HS-27A (cell line): ENCODE results near the gene HRCT1.

Experiments used
- DNase-seq: peaks from one replicate; pipeline ENCODE4 v3.0.0-alpha.2; 2012; ENCODE audit warnings: low read depth, missing footprints

Gene HRCT1

DNA sequence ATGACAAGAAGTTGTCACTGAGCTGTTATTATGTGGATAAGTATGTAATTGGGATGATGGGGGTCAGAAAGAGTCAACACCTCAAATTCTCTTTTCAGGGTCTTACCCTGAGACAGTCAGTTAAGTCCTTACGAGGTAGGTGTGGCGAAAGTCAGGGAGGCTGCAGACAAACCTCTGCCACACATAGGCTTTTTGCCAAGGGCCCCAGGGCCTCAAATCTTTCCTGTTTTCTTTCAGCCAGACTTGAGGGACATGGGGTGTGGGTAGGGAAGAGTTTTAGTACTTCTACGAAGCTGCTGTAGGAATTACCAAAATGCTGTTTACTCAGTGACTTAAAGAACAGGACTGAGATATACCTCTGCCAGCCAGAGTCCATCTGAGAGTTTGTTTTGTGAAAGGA is 38.2 kb downstream of the HRCT1 start:
- DNase-seq: no peak

- no peak for DNase-seq
Observed at GRCh38 chr9:35944841-35945240, 38.8 kb downstream of the HRCT1 start.

GRCh38 chr9:35945341-35946018 is 39.5 kb downstream of the HRCT1 start:
- peak; percentile 86 for DNase-seq

DNA sequence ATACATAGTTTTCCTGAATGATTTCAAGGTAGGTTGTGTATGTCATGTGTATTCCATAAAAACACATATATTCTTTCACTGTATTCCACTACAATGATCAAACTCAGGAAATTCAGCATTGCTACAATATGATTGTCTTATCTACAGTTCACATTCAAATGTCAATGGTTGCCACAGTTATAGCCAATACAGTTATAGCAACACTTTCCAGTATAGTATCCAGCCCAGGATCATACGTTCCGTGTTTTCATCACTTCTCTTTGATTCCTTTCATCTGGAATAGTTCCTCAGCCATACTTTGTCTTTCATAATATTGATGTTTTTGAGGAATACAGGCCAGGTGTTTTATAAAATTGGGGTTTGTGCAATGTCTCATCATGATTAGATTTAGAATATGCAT is 42.4 kb downstream of the HRCT1 start:
- no peak for DNase-seq

DNA sequence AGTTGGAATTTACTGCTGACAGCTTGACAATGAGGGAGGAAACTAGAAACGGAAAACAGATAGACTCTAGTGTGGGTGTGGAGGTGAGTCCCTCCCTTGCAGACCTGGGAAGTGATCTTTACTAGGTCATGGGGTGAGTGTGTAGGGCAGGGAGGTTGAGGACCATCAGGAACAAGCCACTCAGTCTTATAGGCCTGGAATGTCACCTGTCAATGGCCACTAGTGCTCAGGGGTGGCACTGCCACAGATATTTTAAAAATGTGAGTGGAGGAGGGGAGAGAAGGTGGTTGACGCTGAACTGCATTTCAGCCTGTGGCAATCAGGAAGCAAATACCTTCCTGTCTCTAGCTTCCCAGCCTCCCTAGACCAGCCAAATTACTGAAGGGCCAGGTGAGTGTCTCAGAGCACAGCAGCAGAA is 42.9 kb downstream of the HRCT1 start:
- DNase-seq: no peak

- DNase-seq: peak; percentile 78
Observed at GRCh38 chr9:35951736-35952135, 45.7 kb downstream of the HRCT1 start.

GRCh38 chr9:35952526-35953191 is 46.7 kb downstream of the HRCT1 start:
- no peak for DNase-seq

GRCh38 chr9:35954942-35955546 is 49.0 kb downstream of the HRCT1 start:
- DNase-seq: no peak

- DNase-seq: no peak
Observed at GRCh38 chr9:35956651-35957050, 50.6 kb downstream of the HRCT1 start.
